Measurements from ENCODE around the gene UXS1. TPM values are rescaled to one million over a fixed set of nuclear protein-coding genes. Genes with fewer than 3 reads are reported as not detected.

The UXS1 gene
- total RNA-seq, 1 donor from 2014 or later = 35.6 TPM

- H3K27me3 ChIP-seq = no peaks in the 10 kb centered on the region
- DNase-seq (ENCODE audit: extremely low spot score in 2 of 2) = no peak
- no peak overlapping the region for H3K4me3 ChIP-seq
- intact Hi-C loops (cut with DNase I) = no loop called here
- no peaks in the 10 kb centered on the region for H3K36me3 ChIP-seq
- no peaks in the 10 kb centered on the region for H3K9me3 ChIP-seq
- no peak for TF ChIP-seq POLR2AphosphoS5 (IDR thresholded peaks at IDR 0.05; ENCODE audit: insufficient read depth in 1 of 2, low read depth in 1 of 2)
- no peak for TF ChIP-seq CTCF (IDR thresholded peaks at IDR 0.05)
- TF ChIP-seq POLR2A (IDR thresholded peaks at IDR 0.05) = no peak
- no peaks in the 10 kb centered on the region for H3K4me1 ChIP-seq
- no peak overlapping the region for H3K27ac ChIP-seq
Measured at GRCh38 chr2:106076941-106077340, 117.2 kb downstream of the UXS1 start.

- no peak overlapping the region for H3K4me3 ChIP-seq
- no peaks in the 10 kb centered on the region for H3K9me3 ChIP-seq
- no peaks in the 10 kb centered on the region for H3K36me3 ChIP-seq
- no peaks in the 10 kb centered on the region for H3K27me3 ChIP-seq
- TF ChIP-seq POLR2A (IDR thresholded peaks at IDR 0.05) = no peak
- TF ChIP-seq POLR2AphosphoS5 (IDR thresholded peaks at IDR 0.05; ENCODE audit: insufficient read depth in 1 of 2, low read depth in 1 of 2) = no peak
- no peak for TF ChIP-seq CTCF (IDR thresholded peaks at IDR 0.05)
- intact Hi-C loops (cut with DNase I) = no loop called here
- DNase-seq (ENCODE audit: extremely low spot score in 2 of 2) = no peak
- H3K27ac ChIP-seq = no peak overlapping the region
- H3K4me1 ChIP-seq = no peaks in the 10 kb centered on the region
Measured at GRCh38 chr2:106075048-106075447, 119.1 kb downstream of the UXS1 start.

GRCh38 chr2:106073678-106074406 is 120.3 kb downstream of the UXS1 start:
- H3K9me3 ChIP-seq = no peaks in the 10 kb centered on the region
- H3K4me1 ChIP-seq = no peaks in the 10 kb centered on the region
- DNase-seq (ENCODE audit: extremely low spot score in 2 of 2) = no peak
- no peaks in the 10 kb centered on the region for H3K36me3 ChIP-seq
- TF ChIP-seq POLR2AphosphoS5 (IDR thresholded peaks at IDR 0.05; ENCODE audit: insufficient read depth in 1 of 2, low read depth in 1 of 2) (no peak), CTCF (IDR thresholded peaks at IDR 0.05) (no peak), POLR2A (IDR thresholded peaks at IDR 0.05) (no peak)
- no peak overlapping the region for H3K27ac ChIP-seq
- intact Hi-C loops (cut with DNase I) = no loop called here
- no peaks in the 10 kb centered on the region for H3K27me3 ChIP-seq
- no peak overlapping the region for H3K4me3 ChIP-seq

GRCh38 chr2:106070181-106070580 is 123.9 kb downstream of the UXS1 start:
- Histone ChIP-seq H3K36me3 (no peaks in the 10 kb centered on the region), H3K4me1 (peaks cover 13% of the 10 kb centered on the region), H3K27me3 (no peaks in the 10 kb centered on the region), H3K4me3 (no peak overlapping the region), H3K9me3 (no peaks in the 10 kb centered on the region), H3K27ac (no peak overlapping the region)
- intact Hi-C loops (cut with DNase I) = no loop called here
- DNase-seq (ENCODE audit: extremely low spot score in 2 of 2) = no peak
- TF ChIP-seq POLR2A (IDR thresholded peaks at IDR 0.05) = no peak
- TF ChIP-seq CTCF (IDR thresholded peaks at IDR 0.05) = no peak
- TF ChIP-seq POLR2AphosphoS5 (IDR thresholded peaks at IDR 0.05; ENCODE audit: insufficient read depth in 1 of 2, low read depth in 1 of 2) = no peak

GRCh38 chr2:106068451-106068850 is 125.7 kb downstream of the UXS1 start:
- intact Hi-C loops (cut with DNase I) = no loop called here
- Histone ChIP-seq H3K27ac (no peak overlapping the region), H3K27me3 (no peaks in the 10 kb centered on the region), H3K36me3 (no peaks in the 10 kb centered on the region), H3K4me1 (peaks cover 15% of the 10 kb centered on the region), H3K4me3 (no peak overlapping the region), H3K9me3 (no peaks in the 10 kb centered on the region)
- TF ChIP-seq POLR2AphosphoS5 (IDR thresholded peaks at IDR 0.05; ENCODE audit: insufficient read depth in 1 of 2, low read depth in 1 of 2) (no peak), POLR2A (IDR thresholded peaks at IDR 0.05) (no peak), CTCF (IDR thresholded peaks at IDR 0.05) (no peak)
- DNase-seq (ENCODE audit: extremely low spot score in 2 of 2) = no peak
